Amygdala (tissue), 56 donors: ENCODE data around the gene MPP2.
"Not testable (repeated sequence)": the region's sequence is repeated elsewhere in the genome, so short reads cannot be mapped to it uniquely, and the experiment has no call there.

ENCODE experiments used
- DNase-seq, 56 donors: peaks; one replicate each; lab custom pipeline; 2025; lab: John Stamatoyannopoulos, UW

Gene MPP2

GRCh38 chr17:43855061-43855460, 52.3 kb downstream of the MPP2 start:
- DNase-seq = no peak

- DNase-seq = no peak
Measured at GRCh38 chr17:43854498-43854897, 52.8 kb downstream of the MPP2 start.

- DNase-seq = no peak
Measured at GRCh38 chr17:43853546-43853945, 53.8 kb downstream of the MPP2 start.

GRCh38 chr17:43852571-43852970, 54.8 kb downstream of the MPP2 start:
- no peak for DNase-seq

GRCh38 chr17:43849116-43849515, 58.2 kb downstream of the MPP2 start:
- no peak for DNase-seq

- no peak for DNase-seq
Measured at GRCh38 chr17:43848601-43849000, 58.7 kb downstream of the MPP2 start.

- DNase-seq = no peak
Measured at GRCh38 chr17:43846963-43847371, 60.4 kb downstream of the MPP2 start, which contains the start of gene CD300LG. CD300LG (plus strand) TSS chr17:43847176; CDS start chr17:43847217, 41 bp downstream.

GRCh38 chr17:43846221-43846712, 61.1 kb downstream of the MPP2 start:
- peak in 53 of 56 donors; percentile 7 to 86 (median 58) for DNase-seq

- DNase-seq = no peak
Measured at GRCh38 chr17:43845766-43846165, 61.6 kb downstream of the MPP2 start.

GRCh38 chr17:43844241-43844640, 63.1 kb downstream of the MPP2 start:
- no peak for DNase-seq

GRCh38 chr17:43842975-43843325, 64.4 kb downstream of the MPP2 start:
- no peak for DNase-seq

GRCh38 chr17:43842091-43842974, 65.0 kb downstream of the MPP2 start:
- not testable (repeated sequence) for DNase-seq

- DNase-seq = no peak
Measured at GRCh38 chr17:43841282-43841681, 66.1 kb downstream of the MPP2 start.

GRCh38 chr17:43840814-43841213, 66.5 kb downstream of the MPP2 start:
- no peak for DNase-seq

- no peak for DNase-seq
Measured at GRCh38 chr17:43839670-43840108, 67.6 kb downstream of the MPP2 start.

- no peak for DNase-seq
Measured at GRCh38 chr17:43834106-43834505, 73.2 kb downstream of the MPP2 start.

- peak in 32 of 56 donors; percentile 5 to 85 (median 31) for DNase-seq
Measured at GRCh38 chr17:43832976-43833829, 74.1 kb downstream of the MPP2 start, which contains the start of gene MPP3. MPP3 (minus strand) TSS chr17:43833146; CDS start chr17:43831906, 1,240 bp downstream.

- peak in 5 of 56 donors; percentile 32 to 76 (median 44) for DNase-seq
Measured at GRCh38 chr17:43832168-43832975, 75.0 kb downstream of the MPP2 start.

- no peak for DNase-seq
Measured at GRCh38 chr17:43831633-43832032, 75.7 kb downstream of the MPP2 start.

GRCh38 chr17:43830510-43831140, 76.7 kb downstream of the MPP2 start:
- DNase-seq = no peak
